HAP-1 (cell line): Measurements from ENCODE around the gene SLC66A2.

Experiments
- DNase-seq, 2 experiments: peaks; one replicate each; pipeline ENCODE4 v3.0.0-alpha.2; 2016 to 2020; ENCODE audit warnings: low spot score in 2 of 2
- H3K27me3 ChIP-seq: fragments of 250-450 bp; sonication (Bioruptor Pico); 2 replicates; pipeline ENCODE4 v1.5.1; 2020; ENCODE audit warnings: low read depth, mild to moderate bottlenecking, moderate library complexity
- H3K36me3 ChIP-seq: fragments of 250-450 bp; sonication (Bioruptor Pico); replicated peaks from 2 replicates; pipeline ENCODE4 v1.5.1; 2020; ENCODE audit warnings: mild to moderate bottlenecking
- H3K4me1 ChIP-seq: fragments of 250-450 bp; sonication (Bioruptor Pico); 2 replicates; pipeline ENCODE4 v1.5.1; 2020; ENCODE audit warnings: mild to moderate bottlenecking
- H3K4me3 ChIP-seq: fragments of 250-450 bp; sonication (Bioruptor Pico); 2 replicates; pipeline ENCODE4 v1.5.1; 2020; ENCODE audit warnings: mild to moderate bottlenecking, moderate library complexity
- H3K9me3 ChIP-seq: fragments of 250-450 bp; sonication (Bioruptor Pico); 2 replicates; pipeline ENCODE4 v1.5.1; 2020; ENCODE audit warnings: mild to moderate bottlenecking, moderate library complexity
- in situ Hi-C: fragments of 300-500 bp; cut with MboI; formaldehyde crosslinking; loops from 3 replicates; pipeline ENCODE4 v1.14.3; 2020; ENCODE audit warnings: low sequenced_read_pairs, inconsistent platforms, mixed read lengths

SLC66A2 gene

GRCh38 chr18:79931475-79931874 lies 20.0 kb downstream of the SLC66A2 start:
- in situ Hi-C loops: no loop called here
- H3K9me3 ChIP-seq: peaks cover 19% of the 10 kb centered on the region
- no peak for DNase-seq
- H3K4me3 ChIP-seq: no peak overlapping the region
- H3K27me3 ChIP-seq: no peaks in the 10 kb centered on the region
- peaks cover 15% of the 10 kb centered on the region for H3K36me3 ChIP-seq
- no peaks in the 10 kb centered on the region for H3K4me1 ChIP-seq

- Histone ChIP-seq H3K4me3 (no peak overlapping the region), H3K9me3 (peaks cover 19% of the 10 kb centered on the region), H3K27me3 (no peaks in the 10 kb centered on the region), H3K36me3 (peaks cover 11% of the 10 kb centered on the region), H3K4me1 (no peaks in the 10 kb centered on the region)
- DNase-seq: no peak
- in situ Hi-C loops: no loop called here
Measured at GRCh38 chr18:79930020-79930642, 21.3 kb downstream of the SLC66A2 start.

GRCh38 chr18:79928563-79928960 lies 22.9 kb downstream of the SLC66A2 start:
- Histone ChIP-seq H3K9me3 (peaks cover 17% of the 10 kb centered on the region), H3K36me3 (peaks cover 11% of the 10 kb centered on the region), H3K4me3 (no peak overlapping the region), H3K4me1 (no peaks in the 10 kb centered on the region), H3K27me3 (no peaks in the 10 kb centered on the region)
- DNase-seq: peak in 1 of 2 experiments; percentile 4
- in situ Hi-C loops: no loop called here

- in situ Hi-C loops: no loop called here
- peak in 1 of 2 experiments; percentile 4 for DNase-seq
Measured at GRCh38 chr18:79927607-79928562, 23.6 kb downstream of the SLC66A2 start.

GRCh38 chr18:79926715-79927606 lies 24.5 kb downstream of the SLC66A2 start:
- DNase-seq: peak in 1 of 2 experiments; percentile 4
- H3K36me3 ChIP-seq: peaks cover 11% of the 10 kb centered on the region

More at GRCh38 chr18:79927607-79928562, 23.6 kb downstream of the SLC66A2 start:
- Histone ChIP-seq H3K4me3 (no peak overlapping the region), H3K4me1 (no peaks in the 10 kb centered on the region), H3K9me3 (peaks cover 10% of the 10 kb centered on the region), H3K36me3 (peaks cover 11% of the 10 kb centered on the region), H3K27me3 (no peaks in the 10 kb centered on the region)

GRCh38 chr18:79926306-79926705 lies 25.1 kb downstream of the SLC66A2 start:
- peaks cover 11% of the 10 kb centered on the region for H3K36me3 ChIP-seq
- H3K27me3 ChIP-seq: no peaks in the 10 kb centered on the region
- peaks cover 8% of the 10 kb centered on the region for H3K9me3 ChIP-seq
- H3K4me3 ChIP-seq: no peak overlapping the region
- no peaks in the 10 kb centered on the region for H3K4me1 ChIP-seq
- in situ Hi-C loops: no loop called here
- peak in 1 of 2 experiments; percentile 3 for DNase-seq

More at GRCh38 chr18:79926715-79927606, 24.5 kb downstream of the SLC66A2 start:
- no peak overlapping the region for H3K4me3 ChIP-seq
- in situ Hi-C loops: no loop called here
- peaks cover 8% of the 10 kb centered on the region for H3K9me3 ChIP-seq
- H3K27me3 ChIP-seq: no peaks in the 10 kb centered on the region
- H3K4me1 ChIP-seq: no peaks in the 10 kb centered on the region

GRCh38 chr18:79924814-79925731 lies 26.4 kb downstream of the SLC66A2 start:
- DNase-seq: peak in 1 of 2 experiments; percentile 2
- H3K36me3 ChIP-seq: peaks cover 11% of the 10 kb centered on the region
- no peaks in the 10 kb centered on the region for H3K4me1 ChIP-seq
- H3K4me3 ChIP-seq: no peak overlapping the region
- no peaks in the 10 kb centered on the region for H3K27me3 ChIP-seq
- in situ Hi-C loops: no loop called here
- peaks cover 8% of the 10 kb centered on the region for H3K9me3 ChIP-seq

GRCh38 chr18:79923896-79924585 lies 27.4 kb downstream of the SLC66A2 start:
- Histone ChIP-seq H3K9me3 (no peaks in the 10 kb centered on the region), H3K4me1 (no peaks in the 10 kb centered on the region), H3K36me3 (peaks cover 4% of the 10 kb centered on the region; the same call in 1 of the 2 replicates), H3K27me3 (no peaks in the 10 kb centered on the region), H3K4me3 (no peak overlapping the region)
- in situ Hi-C loops: no loop called here
- peak in 1 of 2 experiments; percentile 2 for DNase-seq

- Histone ChIP-seq H3K4me1 (no peaks in the 10 kb centered on the region), H3K9me3 (no peaks in the 10 kb centered on the region), H3K4me3 (no peak overlapping the region), H3K27me3 (no peaks in the 10 kb centered on the region), H3K36me3 (peaks cover 10% of the 10 kb centered on the region)
- in situ Hi-C loops: no loop called here
- peak in 1 of 2 experiments; percentile 5 for DNase-seq
Measured at GRCh38 chr18:79922971-79923411, 28.5 kb downstream of the SLC66A2 start.

GRCh38 chr18:79921984-79922965 lies 29.2 kb downstream of the SLC66A2 start:
- peaks cover 13% of the 10 kb centered on the region for H3K36me3 ChIP-seq
- no peaks in the 10 kb centered on the region for H3K27me3 ChIP-seq
- H3K9me3 ChIP-seq: no peaks in the 10 kb centered on the region
- in situ Hi-C loops: no loop called here
- H3K4me3 ChIP-seq: no peak overlapping the region
- DNase-seq: peak in 1 of 2 experiments; percentile 3
- no peaks in the 10 kb centered on the region for H3K4me1 ChIP-seq

GRCh38 chr18:79919089-79919488 lies 32.4 kb downstream of the SLC66A2 start:
- no peaks in the 10 kb centered on the region for H3K9me3 ChIP-seq
- no peaks in the 10 kb centered on the region for H3K27me3 ChIP-seq
- H3K4me1 ChIP-seq: no peaks in the 10 kb centered on the region
- peaks cover 22% of the 10 kb centered on the region for H3K36me3 ChIP-seq
- DNase-seq: no peak
- H3K4me3 ChIP-seq: no peak overlapping the region
- in situ Hi-C loops: no loop called here
